ENCODE data around the gene GSG1.

DNA sequence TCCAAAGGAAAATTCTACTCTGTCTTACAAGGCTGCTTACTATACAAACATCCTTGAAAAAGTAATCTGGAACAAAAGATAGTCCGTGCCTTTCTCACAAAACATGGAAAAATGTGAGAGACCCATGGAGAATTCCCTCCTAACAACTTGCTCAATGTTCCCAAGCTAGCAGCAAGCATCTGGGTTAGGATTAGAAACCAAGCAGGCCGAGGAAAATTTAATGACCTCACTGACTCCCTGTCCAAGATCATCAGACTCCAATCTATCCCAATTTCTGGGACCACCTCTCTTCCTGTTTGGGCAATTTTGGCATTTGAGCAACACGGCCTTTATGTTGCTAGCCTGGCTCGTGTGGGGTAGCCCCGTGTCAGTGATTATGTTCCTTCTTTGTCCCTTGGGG lies 18.1 kb upstream of the GSG1 start:
- TF ChIP-seq, protein P1, sequence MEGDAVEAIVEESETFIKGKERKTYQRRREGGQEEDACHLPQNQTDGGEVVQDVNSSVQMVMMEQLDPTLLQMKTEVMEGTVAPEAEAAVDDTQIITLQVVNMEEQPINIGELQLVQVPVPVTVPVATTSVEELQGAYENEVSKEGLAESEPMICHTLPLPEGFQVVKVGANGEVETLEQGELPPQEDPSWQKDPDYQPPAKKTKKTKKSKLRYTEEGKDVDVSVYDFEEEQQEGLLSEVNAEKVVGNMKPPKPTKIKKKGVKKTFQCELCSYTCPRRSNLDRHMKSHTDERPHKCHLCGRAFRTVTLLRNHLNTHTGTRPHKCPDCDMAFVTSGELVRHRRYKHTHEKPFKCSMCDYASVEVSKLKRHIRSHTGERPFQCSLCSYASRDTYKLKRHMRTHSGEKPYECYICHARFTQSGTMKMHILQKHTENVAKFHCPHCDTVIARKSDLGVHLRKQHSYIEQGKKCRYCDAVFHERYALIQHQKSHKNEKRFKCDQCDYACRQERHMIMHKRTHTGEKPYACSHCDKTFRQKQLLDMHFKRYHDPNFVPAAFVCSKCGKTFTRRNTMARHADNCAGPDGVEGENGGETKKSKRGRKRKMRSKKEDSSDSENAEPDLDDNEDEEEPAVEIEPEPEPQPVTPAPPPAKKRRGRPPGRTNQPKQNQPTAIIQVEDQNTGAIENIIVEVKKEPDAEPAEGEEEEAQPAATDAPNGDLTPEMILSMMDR (IDR thresholded peaks at IDR 0.05 in 8 of 11, conservative IDR thresholded peaks at IDR 0.05 in 3 of 11), result no peak
- TF ChIP-seq POLR2AphosphoS5 (IDR thresholded peaks at IDR 0.05) (no peak), POLR2A (IDR thresholded peaks at IDR 0.05) (no peak)

All from spleen (tissue), 7 donors.